ENCODE results near the gene PAPPA. TPM values are rescaled to one million over a fixed set of nuclear protein-coding genes. Genes with fewer than 3 reads are reported as not detected.

Gene PAPPA
- total and polyA plus RNA-seq, 9 donors = 0.61 to 5.5 (median 2.6) TPM

DNA sequence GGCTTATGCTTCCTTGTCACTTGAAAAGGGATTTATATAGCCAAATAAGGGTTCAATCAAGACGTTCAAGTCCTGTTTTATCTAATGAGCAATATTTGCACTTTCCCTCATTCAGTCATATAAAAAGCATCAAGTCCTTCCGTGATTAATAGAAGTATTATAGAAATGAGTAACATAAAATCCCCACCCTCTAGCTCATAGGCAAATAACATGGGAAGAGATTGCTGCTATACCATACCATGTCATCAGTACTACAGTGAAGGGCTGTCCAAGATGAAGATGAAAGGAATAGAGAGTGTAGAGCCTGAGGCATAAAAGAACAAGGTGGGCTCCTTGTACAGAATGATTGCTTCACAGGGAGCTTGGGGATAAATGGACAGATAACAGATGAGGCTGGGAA, 20.4 kb upstream of the PAPPA start:
- no peak for DNase-seq
- intact Hi-C loops (cut with DNase I) = no loop called here
- H3K27me3 ChIP-seq = no peaks in the 10 kb centered on the region
- 29 to 40% (median 38%) methylated on average over 2 of the region's 2 CpGs for WGBS, 3 donors
- H3K4me3 ChIP-seq = no peak overlapping the region
- H3K27ac ChIP-seq = no peak overlapping the region
- no peaks in the 10 kb centered on the region for H3K36me3 ChIP-seq
- no peaks in the 10 kb centered on the region for H3K9me3 ChIP-seq
- TF ChIP-seq POLR2A (IDR thresholded peaks at IDR 0.05) (no peak), EP300 (IDR thresholded peaks at IDR 0.05) (no peak)
- TF ChIP-seq, protein P1, sequence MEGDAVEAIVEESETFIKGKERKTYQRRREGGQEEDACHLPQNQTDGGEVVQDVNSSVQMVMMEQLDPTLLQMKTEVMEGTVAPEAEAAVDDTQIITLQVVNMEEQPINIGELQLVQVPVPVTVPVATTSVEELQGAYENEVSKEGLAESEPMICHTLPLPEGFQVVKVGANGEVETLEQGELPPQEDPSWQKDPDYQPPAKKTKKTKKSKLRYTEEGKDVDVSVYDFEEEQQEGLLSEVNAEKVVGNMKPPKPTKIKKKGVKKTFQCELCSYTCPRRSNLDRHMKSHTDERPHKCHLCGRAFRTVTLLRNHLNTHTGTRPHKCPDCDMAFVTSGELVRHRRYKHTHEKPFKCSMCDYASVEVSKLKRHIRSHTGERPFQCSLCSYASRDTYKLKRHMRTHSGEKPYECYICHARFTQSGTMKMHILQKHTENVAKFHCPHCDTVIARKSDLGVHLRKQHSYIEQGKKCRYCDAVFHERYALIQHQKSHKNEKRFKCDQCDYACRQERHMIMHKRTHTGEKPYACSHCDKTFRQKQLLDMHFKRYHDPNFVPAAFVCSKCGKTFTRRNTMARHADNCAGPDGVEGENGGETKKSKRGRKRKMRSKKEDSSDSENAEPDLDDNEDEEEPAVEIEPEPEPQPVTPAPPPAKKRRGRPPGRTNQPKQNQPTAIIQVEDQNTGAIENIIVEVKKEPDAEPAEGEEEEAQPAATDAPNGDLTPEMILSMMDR (IDR thresholded peaks at IDR 0.05) = no peak
- H3K4me1 ChIP-seq (ENCODE audit: insufficient read depth) = no peaks in the 10 kb centered on the region

GRCh38 chr9:116134975-116135374, 18.6 kb upstream of the PAPPA start:
- H3K27ac ChIP-seq = no peak overlapping the region
- no peaks in the 10 kb centered on the region for H3K27me3 ChIP-seq
- no peaks in the 10 kb centered on the region for H3K9me3 ChIP-seq
- DNase-seq = no peak
- H3K36me3 ChIP-seq = no peaks in the 10 kb centered on the region
- TF ChIP-seq POLR2A (IDR thresholded peaks at IDR 0.05) (no peak), EP300 (IDR thresholded peaks at IDR 0.05) (no peak)
- TF ChIP-seq, protein P1 (IDR thresholded peaks at IDR 0.05) = no peak
- WGBS, 3 donors = 31 to 40% (median 35%) methylated on average over 3 of the region's 3 CpGs
- no peaks in the 10 kb centered on the region for H3K4me1 ChIP-seq (ENCODE audit: insufficient read depth)
- intact Hi-C loops (cut with DNase I) = no loop called here
- H3K4me3 ChIP-seq = no peak overlapping the region

DNA sequence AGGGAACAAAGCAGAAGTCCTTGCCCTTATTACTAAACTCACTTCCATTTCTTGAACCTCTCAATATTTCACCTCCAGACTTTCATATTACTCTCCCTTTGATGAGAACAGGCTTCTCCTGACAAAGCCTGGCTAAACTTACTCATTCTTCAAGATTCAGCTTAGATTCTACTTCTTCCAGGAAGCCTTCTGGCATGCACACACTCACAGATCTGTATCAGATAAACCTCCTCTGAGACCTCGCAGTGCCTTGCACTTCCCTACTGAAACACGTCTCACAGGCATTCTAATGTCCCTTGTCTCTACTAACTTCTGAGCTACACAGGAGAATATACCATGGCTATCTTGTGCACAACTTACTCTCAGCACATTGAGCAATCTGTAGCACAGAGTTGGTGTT, 16.6 kb upstream of the PAPPA start:
- intact Hi-C loops (cut with DNase I) = no loop called here
- 86 to 89% (median 87%) methylated on average over 2 of the region's 2 CpGs for WGBS, 3 donors

DNA sequence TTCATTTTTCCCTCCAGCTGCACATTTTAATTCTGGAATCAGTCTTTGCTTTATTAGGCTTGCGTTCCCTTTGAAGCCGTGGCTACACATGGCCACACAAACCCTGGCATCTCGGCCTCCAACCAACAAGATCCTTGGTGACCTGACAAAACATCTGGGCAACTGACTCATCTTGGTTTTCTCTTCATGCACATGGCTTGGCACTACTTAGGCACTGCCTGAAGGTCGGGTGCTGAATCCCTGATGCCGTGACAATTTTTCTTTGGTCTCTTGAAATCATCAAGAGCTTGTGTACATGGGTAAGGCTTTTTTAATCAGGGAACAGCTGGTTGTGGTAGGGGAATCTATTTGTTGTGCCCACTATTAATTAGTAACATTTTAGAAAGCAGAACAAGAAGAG, 16.0 kb upstream of the PAPPA start:
- Histone ChIP-seq H3K9me3 (no peaks in the 10 kb centered on the region), H3K4me3 (no peak overlapping the region), H3K27ac (no peak overlapping the region), H3K27me3 (no peaks in the 10 kb centered on the region), H3K36me3 (no peaks in the 10 kb centered on the region), H3K4me1 (ENCODE audit: insufficient read depth) (no peaks in the 10 kb centered on the region)
- intact Hi-C loops (cut with DNase I) = no loop called here
- no peak for DNase-seq
- TF ChIP-seq, protein P1 (IDR thresholded peaks at IDR 0.05) = no peak
- TF ChIP-seq POLR2A (IDR thresholded peaks at IDR 0.05) = no peak
- TF ChIP-seq EP300 (IDR thresholded peaks at IDR 0.05) = no peak
- 80 to 90% (median 86%) methylated on average over 5 of the region's 5 CpGs for WGBS, 3 donors

More for the DNA sequence above, 16.6 kb upstream of the PAPPA start:
- Histone ChIP-seq H3K4me1 (ENCODE audit: insufficient read depth) (no peaks in the 10 kb centered on the region), H3K4me3 (no peak overlapping the region), H3K36me3 (no peaks in the 10 kb centered on the region), H3K27ac (no peak overlapping the region), H3K27me3 (no peaks in the 10 kb centered on the region), H3K9me3 (no peaks in the 10 kb centered on the region)
- no peak for DNase-seq
- TF ChIP-seq POLR2A (IDR thresholded peaks at IDR 0.05) (no peak), EP300 (IDR thresholded peaks at IDR 0.05) (no peak)
- TF ChIP-seq, protein P1 (IDR thresholded peaks at IDR 0.05) = no peak
